Stimulated activated CD8-positive, alpha-beta memory T cell treated with anti-CD3 and anti-CD28 coated beads, Interleukin-12 subunit alpha, Interleukin-12 subunit beta, amount 100 ng/mL, for 4 hours (primary cell): ENCODE data around the gene SOCS6.
"Not testable (repeated sequence)": the region's sequence is repeated elsewhere in the genome, so short reads cannot be mapped to it uniquely, and the experiment has no call there.

Experiments
- DNase-seq: peaks from one replicate; pipeline ENCODE4 v3.0.0-alpha.2; 2020; ENCODE audit warnings: low read depth

Gene SOCS6

GRCh38 chr18:70322928-70323327 lies 34.1 kb downstream of the SOCS6 start:
- DNase-seq = no peak

- no peak for DNase-seq
Observed at GRCh38 chr18:70324897-70325296, 36.1 kb downstream of the SOCS6 start.

- no peak for DNase-seq
Observed at GRCh38 chr18:70326255-70326654, 37.4 kb downstream of the SOCS6 start.

GRCh38 chr18:70328169-70328568 lies 39.3 kb downstream of the SOCS6 start:
- no peak for DNase-seq

GRCh38 chr18:70329071-70329470 lies 40.2 kb downstream of the SOCS6 start:
- no peak for DNase-seq

GRCh38 chr18:70330887-70331286 lies 42.0 kb downstream of the SOCS6 start:
- DNase-seq = no peak

- no peak for DNase-seq
Observed at GRCh38 chr18:70331456-70332097, 42.7 kb downstream of the SOCS6 start.

GRCh38 chr18:70332694-70333093 lies 43.8 kb downstream of the SOCS6 start:
- no peak for DNase-seq

GRCh38 chr18:70333316-70333715 lies 44.5 kb downstream of the SOCS6 start:
- no peak for DNase-seq

GRCh38 chr18:70333757-70334156 lies 44.9 kb downstream of the SOCS6 start:
- DNase-seq = no peak

GRCh38 chr18:70334264-70334663 lies 45.4 kb downstream of the SOCS6 start:
- DNase-seq = no peak

GRCh38 chr18:70334728-70335329 lies 46.0 kb downstream of the SOCS6 start:
- DNase-seq = no peak

GRCh38 chr18:70335892-70336726 lies 47.3 kb downstream of the SOCS6 start:
- DNase-seq = no peak

- DNase-seq = no peak
Observed at GRCh38 chr18:70337139-70337972, 48.5 kb downstream of the SOCS6 start.

GRCh38 chr18:70338890-70339289 lies 50.0 kb downstream of the SOCS6 start:
- DNase-seq = no peak

GRCh38 chr18:70339915-70340314 lies 51.1 kb downstream of the SOCS6 start:
- no peak for DNase-seq

- DNase-seq = not testable (repeated sequence)
Observed at GRCh38 chr18:70348481-70348880, 59.6 kb downstream of the SOCS6 start.

GRCh38 chr18:70349316-70349715 lies 60.5 kb downstream of the SOCS6 start:
- DNase-seq = no peak

- no peak for DNase-seq
Observed at GRCh38 chr18:70354080-70354479, 65.2 kb downstream of the SOCS6 start.

GRCh38 chr18:70354771-70355170 lies 65.9 kb downstream of the SOCS6 start:
- DNase-seq = no peak

GRCh38 chr18:70355620-70356385 lies 67.0 kb downstream of the SOCS6 start:
- DNase-seq = no peak

- DNase-seq = not testable (repeated sequence)
Observed at GRCh38 chr18:70358105-70358406, 69.2 kb downstream of the SOCS6 start.
